OCI-LY7 (cell line): ENCODE data around the gene PTGS1.

Source experiments
- EZH2phosphoT487 ChIP-seq: fragments of 200-600 bp; sonication (generic); IDR thresholded peaks from 2 replicates; pipeline ENCODE4 v1.6.1; 2018; ENCODE audit warnings: low read depth, borderline replicate concordance, mild to moderate bottlenecking, mixed run types, antibody characterized with exemption, low read length, moderate library complexity, mixed read lengths
- TF ChIP-seq, protein P1 (sequence below): fragments of 200-600 bp; sonication (generic); conservative IDR thresholded peaks from 2 replicates; pipeline ENCODE4 v1.5.1; 2014; ENCODE audit warnings: mild to moderate bottlenecking, antibody characterized with exemption, low read length, moderate library complexity, mixed read lengths

DNA sequence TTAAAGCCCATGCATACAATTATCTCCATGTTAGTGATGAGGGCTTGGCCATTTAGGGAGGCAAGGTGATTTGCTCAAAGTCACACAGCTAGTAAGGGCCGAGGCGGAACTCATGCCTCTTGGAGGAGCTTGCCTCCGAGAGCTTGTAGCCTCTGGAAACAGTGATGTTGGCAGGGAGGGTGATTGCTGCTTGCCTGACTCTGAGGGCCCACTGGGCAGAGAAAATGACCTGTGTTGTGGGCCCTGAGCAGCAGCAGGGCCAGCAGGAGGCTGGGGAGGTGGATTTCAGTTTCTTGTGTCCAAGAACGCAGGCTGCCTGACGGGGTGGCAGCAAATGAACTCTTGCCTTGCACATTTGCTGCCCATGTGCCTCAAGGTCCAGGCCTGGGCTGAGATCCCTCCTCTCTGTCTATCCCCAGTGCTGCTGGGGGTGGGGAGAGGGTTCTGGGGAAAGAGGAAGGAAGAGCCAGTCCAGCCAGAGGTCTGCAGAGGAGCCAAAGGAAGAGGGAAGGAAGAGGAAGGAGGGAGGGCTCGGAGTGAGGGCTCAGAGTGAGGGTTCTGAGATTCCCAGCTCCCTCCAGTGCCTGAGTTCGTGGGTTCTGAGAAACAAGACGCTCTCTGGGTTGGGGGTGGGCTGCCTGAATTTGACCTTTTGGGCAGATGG lies 16.2 kb upstream of the PTGS1 start:
- TF ChIP-seq, protein P1, sequence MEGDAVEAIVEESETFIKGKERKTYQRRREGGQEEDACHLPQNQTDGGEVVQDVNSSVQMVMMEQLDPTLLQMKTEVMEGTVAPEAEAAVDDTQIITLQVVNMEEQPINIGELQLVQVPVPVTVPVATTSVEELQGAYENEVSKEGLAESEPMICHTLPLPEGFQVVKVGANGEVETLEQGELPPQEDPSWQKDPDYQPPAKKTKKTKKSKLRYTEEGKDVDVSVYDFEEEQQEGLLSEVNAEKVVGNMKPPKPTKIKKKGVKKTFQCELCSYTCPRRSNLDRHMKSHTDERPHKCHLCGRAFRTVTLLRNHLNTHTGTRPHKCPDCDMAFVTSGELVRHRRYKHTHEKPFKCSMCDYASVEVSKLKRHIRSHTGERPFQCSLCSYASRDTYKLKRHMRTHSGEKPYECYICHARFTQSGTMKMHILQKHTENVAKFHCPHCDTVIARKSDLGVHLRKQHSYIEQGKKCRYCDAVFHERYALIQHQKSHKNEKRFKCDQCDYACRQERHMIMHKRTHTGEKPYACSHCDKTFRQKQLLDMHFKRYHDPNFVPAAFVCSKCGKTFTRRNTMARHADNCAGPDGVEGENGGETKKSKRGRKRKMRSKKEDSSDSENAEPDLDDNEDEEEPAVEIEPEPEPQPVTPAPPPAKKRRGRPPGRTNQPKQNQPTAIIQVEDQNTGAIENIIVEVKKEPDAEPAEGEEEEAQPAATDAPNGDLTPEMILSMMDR = no peak
- no peak for TF ChIP-seq EZH2phosphoT487
